HG02885 (cell line): ENCODE results near the gene RERE.
"Not testable (repeated sequence)": the region's sequence is repeated elsewhere in the genome, so short reads cannot be mapped to it uniquely, and the experiment has no call there.

ENCODE experiments used
- ATAC-seq: cut with Tn5 transposase; IDR thresholded peaks from one replicate; pipeline ENCODE4 v1.9.1; 2021; ENCODE audit warnings: mild to moderate bottlenecking; ENCODE audit not compliant: unreplicated experiment, poor library complexity

Gene RERE

GRCh38 chr1:8597455-8597854 is 220.0 kb downstream of the RERE start:
- no peak for ATAC-seq

- no peak for ATAC-seq
These were observed 221.5 kb downstream of the RERE start for GRCh38 chr1:8595941-8596340.

GRCh38 chr1:8595332-8595731 is 222.1 kb downstream of the RERE start:
- no peak for ATAC-seq

GRCh38 chr1:8593292-8593691 is 224.1 kb downstream of the RERE start:
- not testable (repeated sequence) for ATAC-seq

- ATAC-seq, result no peak
These were observed 225.9 kb downstream of the RERE start for GRCh38 chr1:8591569-8591968.

GRCh38 chr1:8590721-8591351 is 226.6 kb downstream of the RERE start:
- no peak for ATAC-seq

GRCh38 chr1:8589571-8589970 is 227.9 kb downstream of the RERE start:
- ATAC-seq, result no peak

GRCh38 chr1:8587784-8588183 is 229.7 kb downstream of the RERE start:
- ATAC-seq, result no peak

- no peak for ATAC-seq
These were observed 231.0 kb downstream of the RERE start for GRCh38 chr1:8586438-8586837.

- no peak for ATAC-seq
These were observed 233.1 kb downstream of the RERE start for GRCh38 chr1:8584316-8584715.

GRCh38 chr1:8583031-8583430 is 234.4 kb downstream of the RERE start:
- ATAC-seq, result no peak

GRCh38 chr1:8580566-8580965 is 236.9 kb downstream of the RERE start:
- no peak for ATAC-seq

GRCh38 chr1:8578936-8579335 is 238.5 kb downstream of the RERE start:
- ATAC-seq, result no peak

GRCh38 chr1:8578132-8578877 is 239.1 kb downstream of the RERE start:
- ATAC-seq, result no peak

GRCh38 chr1:8574985-8575384 is 242.5 kb downstream of the RERE start:
- ATAC-seq, result no peak

GRCh38 chr1:8572106-8572505 is 245.3 kb downstream of the RERE start:
- ATAC-seq, result no peak

GRCh38 chr1:8571200-8571984 is 246.0 kb downstream of the RERE start:
- no peak for ATAC-seq

- ATAC-seq, result no peak
These were observed 247.0 kb downstream of the RERE start for GRCh38 chr1:8570465-8570864.

GRCh38 chr1:8569242-8569641 is 248.2 kb downstream of the RERE start:
- no peak for ATAC-seq

GRCh38 chr1:8568837-8569236 is 248.6 kb downstream of the RERE start:
- ATAC-seq, result no peak

- no peak for ATAC-seq
These were observed 250.3 kb downstream of the RERE start for GRCh38 chr1:8567146-8567545.
